GM21529 (cell line): Measurements from ENCODE around the gene ELK3.
A peak's percentile ranks its signal among the peaks of the same experiment; 100 is the strongest.

ENCODE experiments used
- ATAC-seq: cut with Tn5 transposase; IDR thresholded peaks from one replicate; pipeline ENCODE4 v1.9.1; 2021; ENCODE audit not compliant: unreplicated experiment

Gene ELK3

GRCh38 chr12:96193725-96194575 is at the start of gene ELK3:
Gene ELK3 (plus strand): TSS chr12:96194375.
- peak; percentile 59 for ATAC-seq

GRCh38 chr12:96146747-96147146 is 47.4 kb upstream of the ELK3 start:
- no peak for ATAC-seq

DNA sequence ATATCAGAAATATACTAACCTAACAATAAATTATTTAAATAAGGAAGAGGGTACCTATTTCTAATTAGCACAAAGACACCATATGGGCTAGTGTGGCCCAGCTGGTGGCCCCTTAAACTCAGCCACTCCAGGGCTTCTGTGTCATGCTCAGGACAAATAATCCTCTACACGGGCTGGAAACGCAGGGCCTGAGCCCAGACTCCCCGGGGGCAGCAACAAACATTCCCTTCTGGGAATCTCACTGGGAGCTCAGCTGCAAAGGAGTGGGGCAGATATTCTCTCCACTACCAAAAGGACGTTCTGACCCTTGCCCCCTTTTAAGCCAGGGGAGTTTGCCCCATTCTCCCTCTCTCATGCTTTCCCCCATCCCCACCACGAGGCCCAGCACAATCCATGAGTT is 43.7 kb upstream of the ELK3 start:
- no peak for ATAC-seq

- no peak for ATAC-seq
Observed at GRCh38 chr12:96152164-96152563, 42.0 kb upstream of the ELK3 start.

DNA sequence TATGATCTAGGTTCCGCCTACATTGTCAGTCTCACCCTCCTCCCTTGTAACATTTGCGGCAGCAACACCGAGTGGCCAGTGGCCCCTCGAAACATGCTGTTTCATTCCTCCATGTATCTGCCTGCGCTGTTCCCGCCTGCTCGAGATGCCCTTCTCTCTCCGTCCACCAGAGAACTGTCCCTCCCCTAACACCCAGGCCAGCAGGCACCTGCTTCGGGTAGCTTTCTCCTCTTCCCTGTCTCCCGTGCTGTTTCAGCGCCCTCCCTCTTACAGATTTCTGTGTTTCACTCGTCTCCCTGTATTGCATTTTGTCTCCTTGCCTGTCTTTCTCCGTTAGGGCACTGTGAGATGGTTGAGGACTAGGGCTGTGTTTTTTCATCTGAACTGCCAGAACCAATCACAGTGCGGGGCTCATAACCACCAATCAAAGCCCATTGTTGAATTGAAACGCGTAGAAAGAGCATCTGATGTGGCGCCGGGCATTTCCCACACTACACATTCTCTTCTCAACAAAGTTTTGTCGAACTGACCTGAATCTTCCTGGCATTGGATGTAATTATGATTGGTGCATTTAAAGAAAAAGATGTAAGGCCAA is 40.9 kb upstream of the ELK3 start:
- ATAC-seq: no peak

DNA sequence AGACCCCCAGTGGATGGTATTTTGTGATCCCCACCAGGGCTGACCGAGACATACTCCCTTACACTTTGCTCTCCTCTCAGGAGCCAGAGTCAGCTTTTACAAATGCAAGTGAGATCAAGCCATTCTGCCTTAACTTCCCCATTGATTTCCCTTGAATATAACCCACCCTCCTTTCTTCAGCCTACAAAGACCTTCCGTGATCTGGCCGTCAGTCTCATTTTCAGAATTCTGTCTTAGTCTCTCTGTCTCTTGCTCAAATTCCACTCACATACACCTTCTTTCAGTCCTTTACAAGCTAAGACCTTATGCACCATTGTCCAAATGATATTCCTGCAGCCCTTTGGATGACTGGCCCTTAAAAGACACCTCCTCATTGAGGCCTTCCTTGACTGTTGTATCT is 39.0 kb upstream of the ELK3 start:
- no peak for ATAC-seq

DNA sequence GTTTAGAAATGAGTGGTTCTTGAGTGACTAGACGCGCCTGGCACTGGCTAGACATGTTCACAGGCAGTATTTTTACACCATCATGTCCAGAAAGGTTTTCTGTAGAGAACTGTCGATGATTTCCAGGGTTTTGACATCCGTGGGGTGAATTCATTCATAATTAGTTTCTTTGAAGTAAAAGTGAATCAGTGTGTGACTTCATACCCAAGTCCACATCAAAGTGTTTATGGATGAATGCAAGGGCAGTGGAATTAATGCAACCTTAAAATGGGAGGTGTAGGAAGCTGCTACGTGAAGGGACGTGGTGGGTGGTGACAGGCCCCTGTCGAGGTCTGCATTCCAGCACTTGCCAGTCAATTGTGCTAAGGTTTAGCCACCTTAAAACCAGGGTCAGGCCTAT is 38.4 kb upstream of the ELK3 start:
- ATAC-seq: no peak

- no peak for ATAC-seq
Observed at GRCh38 chr12:96156211-96156610, 38.0 kb upstream of the ELK3 start.

DNA sequence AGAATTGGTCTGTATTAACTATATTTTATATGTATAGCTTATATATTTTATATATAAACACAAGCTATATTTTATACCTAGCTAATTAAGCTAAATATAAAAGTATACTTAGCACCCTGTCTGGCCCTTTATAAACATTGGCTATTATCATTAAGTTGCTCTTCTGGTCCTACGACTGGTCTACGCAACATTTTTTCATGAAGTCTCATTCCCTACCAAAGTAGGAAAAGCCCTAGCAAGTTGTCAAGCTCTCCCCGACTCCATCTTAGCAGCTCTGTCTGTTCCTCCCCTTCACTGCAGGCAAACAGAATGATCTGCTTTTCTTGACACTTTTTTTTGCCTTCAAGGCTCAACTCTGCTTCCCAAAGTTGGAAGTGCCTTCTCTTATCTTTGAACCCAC is 36.7 kb upstream of the ELK3 start:
- ATAC-seq: no peak

GRCh38 chr12:96164951-96165811 is 29.0 kb upstream of the ELK3 start:
- no peak for ATAC-seq

DNA sequence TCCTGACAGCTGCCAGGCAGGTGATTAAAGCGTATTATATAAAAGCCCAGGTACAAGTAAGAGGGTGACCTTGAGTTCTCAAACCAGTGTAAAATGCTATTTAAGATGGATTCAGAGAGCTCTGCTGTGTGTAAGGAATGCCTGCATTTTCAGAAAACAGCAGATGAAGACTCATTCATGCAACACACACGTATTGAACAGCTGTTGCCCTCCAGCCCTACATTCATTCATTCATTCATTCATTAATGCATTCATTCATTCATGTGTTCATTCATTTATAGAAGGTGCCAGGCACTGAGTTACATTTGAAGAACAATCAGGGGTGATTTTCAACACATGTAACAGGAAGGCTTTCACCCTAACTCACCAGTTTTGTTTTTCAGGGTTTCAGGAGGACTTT is 27.4 kb upstream of the ELK3 start:
- no peak for ATAC-seq

DNA sequence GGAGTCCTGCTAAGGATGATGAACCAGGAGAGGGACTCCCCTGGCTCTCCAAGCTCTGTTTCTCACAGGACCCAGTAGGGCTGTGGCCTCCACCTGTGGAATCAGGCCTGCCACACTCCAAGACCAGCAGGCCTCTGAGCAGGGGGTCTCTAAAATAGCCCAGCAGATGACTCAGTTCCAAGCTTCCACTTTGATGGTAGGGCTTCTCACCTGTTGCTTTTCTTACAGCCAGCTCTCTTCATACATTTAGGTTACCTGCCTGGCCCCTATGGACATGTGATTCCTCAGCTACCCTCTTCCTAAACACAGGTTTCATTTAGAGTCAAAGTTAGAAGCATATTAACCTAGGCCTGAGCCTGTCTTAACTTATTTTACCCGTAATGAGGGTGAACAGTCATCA is 26.7 kb upstream of the ELK3 start:
- ATAC-seq: no peak

DNA sequence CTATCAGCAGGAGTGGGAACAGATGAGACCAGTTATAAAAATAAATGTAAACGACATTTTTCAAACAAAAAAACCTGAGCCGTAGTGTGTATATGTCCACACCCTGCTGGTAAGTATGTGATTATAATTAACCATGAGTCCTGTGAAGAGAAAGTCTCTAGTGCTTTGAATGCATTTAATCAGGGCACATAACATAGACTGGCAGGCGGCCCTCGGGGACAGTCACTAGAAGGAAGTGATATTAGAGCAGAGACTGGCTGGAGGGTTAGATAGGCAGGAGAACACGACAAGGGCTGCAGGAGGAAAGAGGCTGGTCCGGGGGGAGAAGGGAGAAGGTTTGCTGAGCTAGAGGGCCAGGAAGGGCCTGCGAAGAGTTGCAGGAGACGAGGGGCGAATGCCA is 23.8 kb upstream of the ELK3 start:
- ATAC-seq: no peak

DNA sequence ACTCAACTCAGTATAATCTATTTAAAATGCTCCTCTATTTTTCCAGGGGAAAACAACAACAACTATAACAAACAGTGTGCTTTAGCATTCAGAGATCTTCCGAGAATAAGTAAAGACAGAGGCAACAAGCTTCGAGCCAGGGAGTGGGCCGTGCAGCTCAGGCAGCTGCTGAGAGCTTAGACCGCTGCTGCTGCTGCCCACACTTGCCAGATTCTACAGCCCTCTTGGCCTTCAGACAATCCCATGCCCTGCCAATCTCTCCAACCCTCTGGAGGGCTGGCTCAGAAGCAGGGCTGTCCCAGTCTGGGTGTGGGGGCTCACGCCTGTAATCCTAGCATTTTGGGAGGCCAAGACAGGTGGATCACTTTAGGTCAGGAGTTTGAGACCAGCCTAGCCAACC is 23.4 kb upstream of the ELK3 start:
- no peak for ATAC-seq

DNA sequence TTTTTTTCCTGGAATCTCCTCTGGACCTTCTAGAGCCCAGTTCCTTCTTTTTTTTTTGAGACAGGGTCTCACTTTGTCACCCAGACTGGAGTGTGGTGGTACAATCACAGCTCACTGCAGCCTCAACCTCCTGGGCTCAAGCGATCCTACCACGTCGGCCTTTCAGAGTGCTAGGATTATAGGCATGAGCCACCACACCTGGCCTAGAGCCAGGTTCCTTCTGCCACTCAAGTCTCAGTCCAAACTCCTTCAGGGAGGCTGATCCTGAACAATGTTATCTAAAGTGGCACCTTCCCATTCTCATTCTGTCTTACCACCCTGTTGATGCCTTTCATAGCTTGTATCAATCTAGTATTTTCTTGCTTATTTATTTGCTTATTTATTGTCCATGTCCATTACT is 22.3 kb upstream of the ELK3 start:
- no peak for ATAC-seq

GRCh38 chr12:96172981-96173380 is 21.2 kb upstream of the ELK3 start:
- no peak for ATAC-seq

GRCh38 chr12:96176575-96176974 is 17.6 kb upstream of the ELK3 start:
- ATAC-seq: no peak

GRCh38 chr12:96177013-96177412 is 17.2 kb upstream of the ELK3 start:
- peak; percentile 38 for ATAC-seq

- ATAC-seq: no peak
Observed at GRCh38 chr12:96183734-96184370, 10.3 kb upstream of the ELK3 start.

GRCh38 chr12:96185914-96186313 is 8.3 kb upstream of the ELK3 start:
- ATAC-seq: no peak

GRCh38 chr12:96186607-96187301 is 7.4 kb upstream of the ELK3 start:
- ATAC-seq: no peak
